HepG2 (cell line): Measurements from ENCODE around the gene SERPINA3. TPM values are rescaled to one million over a fixed set of nuclear protein-coding genes. Genes with fewer than 3 reads are reported as not detected.

Experiments used
- ATM ChIP-seq: fragments of 450-650 bp; IDR thresholded peaks from 2 replicates; pipeline ENCODE4 v1.7.1; 2017; ENCODE audit warnings: mild to moderate bottlenecking, borderline replicate concordance
- CBX2 ChIP-seq, 2 experiments: fragments of 200-600 bp in 1 of 2; sonication (generic); formaldehyde crosslinking in 1 of 2; IDR thresholded peaks; 2 replicates each; pipeline versions ENCODE4 v1.7.0 to v1.8.1; 2018 to 2022; ENCODE audit warnings: low read depth in 2 of 2, low read length in 1 of 2, mild to moderate bottlenecking in 1 of 2, missing genetic modification reagents in 1 of 2
- CREB3 ChIP-seq: sonication (generic); formaldehyde crosslinking; IDR thresholded peaks from 2 replicates; pipeline ENCODE4 v1.5.0; 2020; ENCODE audit warnings: missing genetic modification reagents
- GMEB2 ChIP-seq: IDR thresholded peaks from 2 replicates; pipeline ENCODE4 v1.6.1; 2016; ENCODE audit warnings: missing biosample characterization, missing genetic modification reagents, low read depth
- IRF2 ChIP-seq: IDR thresholded peaks from 2 replicates; pipeline ENCODE4 v1.6.1; 2018; ENCODE audit warnings: missing genetic modification reagents, missing compliant biosample characterization
- MLX ChIP-seq: IDR thresholded peaks from 2 replicates; pipeline ENCODE4 v1.6.1; 2016
- NFE2 ChIP-seq: sonication (generic); formaldehyde crosslinking; IDR thresholded peaks from 2 replicates; pipeline ENCODE4 v1.4.0; 2020; ENCODE audit warnings: missing genetic modification reagents
- NFE2L1 ChIP-seq: sonication (generic); formaldehyde crosslinking; IDR thresholded peaks from 2 replicates; pipeline ENCODE4 v1.4.0; 2020; ENCODE audit warnings: missing genetic modification reagents, mild to moderate bottlenecking, borderline replicate concordance
- RFXANK ChIP-seq: IDR thresholded peaks from 2 replicates; pipeline ENCODE4 v1.6.1; 2016
- SAP130 ChIP-seq: IDR thresholded peaks from 2 replicates; pipeline ENCODE4 v1.6.1; 2016; ENCODE audit warnings: low read depth
- SRSF1 ChIP-seq: fragments of 200-400 bp; formaldehyde crosslinking; optimal IDR thresholded peaks from 2 replicates; pipeline ENCODE3; 2017; ENCODE audit warnings: mild to moderate bottlenecking, low read depth, low read length, moderate library complexity
- SSRP1 ChIP-seq: IDR thresholded peaks from 2 replicates; pipeline ENCODE4 v1.6.1; 2016; ENCODE audit warnings: control low read depth
- USF2 ChIP-seq, 2 experiments: sonication (generic) in 1 of 2; formaldehyde crosslinking in 1 of 2; IDR thresholded peaks; 2 replicates each; pipeline versions ENCODE4 v1.5.1 to v1.6.1; 2011 to 2020; ENCODE audit warnings: borderline replicate concordance in 1 of 2, low read depth in 1 of 2, low read length in 1 of 2, mild to moderate bottlenecking in 1 of 2, missing genetic modification reagents in 1 of 2, moderate library complexity in 1 of 2
- ZBTB8A ChIP-seq: sonication (generic); formaldehyde crosslinking; IDR thresholded peaks from 2 replicates; pipeline ENCODE4 v1.4.0; 2020; ENCODE audit warnings: mild to moderate bottlenecking, low read depth, missing genetic modification reagents, borderline replicate concordance
- ZNF326 ChIP-seq: sonication (generic); formaldehyde crosslinking; IDR thresholded peaks from 2 replicates; pipeline ENCODE4 v1.4.0; 2020; ENCODE audit warnings: missing genetic modification reagents, borderline replicate concordance
- ZNF609 ChIP-seq: sonication (generic); formaldehyde crosslinking; IDR thresholded peaks from 2 replicates; pipeline ENCODE4 v1.4.0; 2020; ENCODE audit warnings: mild to moderate bottlenecking, missing genetic modification reagents, borderline replicate concordance
- ZNF652 ChIP-seq: IDR thresholded peaks from 2 replicates; pipeline ENCODE4 v1.6.1; 2016; ENCODE audit warnings: low read depth, borderline replicate concordance
- ZNF761 ChIP-seq: sonication (generic); formaldehyde crosslinking; conservative IDR thresholded peaks from 2 replicates; pipeline ENCODE4 v1.4.0; 2020; ENCODE audit warnings: mild to moderate bottlenecking, missing genetic modification reagents
- polyA plus RNA-seq, 8 experiments: library from polyadenylated mRNA; depleted of rRNA in 3 of 8; stranded (reverse) in 7 of 8; unstranded in 1 of 8; fragments of >200 nt; fragmentation: Illumina TruSeq in 4 of 8; extraction: Trizol in 4 of 8; gene quantifications; 2 replicates each; pipeline versions ENCODE4 v1.2.1 to v1.2.3, GENCODE V29; 2011 to 2016; ENCODE audit warnings: low read depth in 4 of 8, missing spikeins in 1 of 8, mixed read lengths in 1 of 8; ENCODE audit not compliant: insufficient read depth in 1 of 8
- total RNA-seq, 5 experiments: library from RNA; depleted of rRNA; stranded (reverse); fragments of >200 nt; fragmentation: Illumina TruSeq; extraction: Trizol; gene quantifications; 2 replicates each; pipeline ENCODE4 v1.2.3, GENCODE V29; 2016; ENCODE audit warnings: low read depth in 1 of 5

SERPINA3 gene
- total and polyA plus RNA-seq, 2 of the 13 experiments (the other 11 are each of a cell fraction or from before 2014, with no cell fraction given), result 825 to 2,200 TPM

- no peak for TF ChIP-seq MLX (CRISPR knock-in tag)
- TF ChIP-seq ZNF652, result no peak
- no peak; the same call in 1 of the 2 replicates for TF ChIP-seq SAP130 (CRISPR knock-in tag)
- TF ChIP-seq ZBTB8A, result no peak
- TF ChIP-seq NFE2L1 (CRISPR knock-in tag), result no peak
- no peak for TF ChIP-seq SRSF1
- TF ChIP-seq NFE2 (CRISPR knock-in tag), result no peak
- TF ChIP-seq SSRP1 (CRISPR knock-in tag), result peak; percentile 88; the same call in 1 of the 2 replicates
- TF ChIP-seq CBX2 (IDR thresholded peaks at IDR 0.05; ENCODE audit: low read depth, low read length), result no peak
- TF ChIP-seq CBX2 (CRISPR knock-in tag; IDR thresholded peaks at IDR 0.05; ENCODE audit: low read depth), result no peak
- no peak for TF ChIP-seq ZNF326 (CRISPR knock-in tag)
- no peak for TF ChIP-seq USF2 (IDR thresholded peaks at IDR 0.05; ENCODE audit: low read depth, low read length)
- TF ChIP-seq USF2 (CRISPR knock-in tag; IDR thresholded peaks at IDR 0.05; ENCODE audit: borderline replicate concordance), result no peak
- TF ChIP-seq ZNF761 (CRISPR knock-in tag), result no peak
- TF ChIP-seq ZNF609 (CRISPR knock-in tag), result no peak; the same call in 1 of the 2 replicates
- 0 out of 2 replicates have a peak, but pooled peaks have one; percentile 40 for TF ChIP-seq CREB3
- no peak for TF ChIP-seq GMEB2
- TF ChIP-seq RFXANK (CRISPR knock-in tag), result no peak
- TF ChIP-seq IRF2 (CRISPR knock-in tag), result no peak
- TF ChIP-seq ATM, result no peak
Observed at GRCh38 chr14:94612580-94613554, 676 bp downstream of the SERPINA3 start (continued).
